ENCODE results near the gene ETS2. TPM values are rescaled to one million over a fixed set of nuclear protein-coding genes. Genes with fewer than 3 reads are reported as not detected.

The ETS2 gene
- total and polyA plus RNA-seq, 10 of the 15 experiments (the other 5 are each of a cell fraction or from before 2014, with no cell fraction given), result 0.52 to 8.6 (median 3.8) TPM

- no peak for TF ChIP-seq E2F4 (IDR thresholded peaks at IDR 0.05; ENCODE audit: low read depth, low read length)
- no peak for TF ChIP-seq FOXM1 (IDR thresholded peaks at IDR 0.05; ENCODE audit: low read depth, low read length)
Observed at GRCh38 chr21:38851101-38851500, 45.4 kb downstream of the ETS2 start (continued).

- Histone ChIP-seq H3K9me3 (replicated peaks; ENCODE audit: control insufficient read depth, insufficient read depth, low read length) (no peaks in the 10 kb centered on the region), H3K27me3 (replicated peaks in 1 of 2; ENCODE audit: control insufficient read depth in 2 of 2, insufficient read depth in 2 of 2, low read length in 1 of 2) (no peaks in the 10 kb centered on the region), H4K20me1 (ENCODE audit: control insufficient read depth, insufficient read depth) (no peaks in the 10 kb centered on the region), H2AFZ (ENCODE audit: control insufficient read depth, low read depth, low read length) (no peak overlapping the region), H3K27ac (ENCODE audit: control insufficient read depth, insufficient read depth) (no peak overlapping the region), H3K4me3 (no peak overlapping the region), H3K36me3 (ENCODE audit: control insufficient read depth in 2 of 2, insufficient read depth in 2 of 2, low read length in 1 of 2) (no peaks in the 10 kb centered on the region), H3K4me1 (ENCODE audit: control insufficient read depth, insufficient read depth, low read length) (no peaks in the 10 kb centered on the region), H3K79me2 (ENCODE audit: control insufficient read depth, insufficient read depth, low read length) (no peaks in the 10 kb centered on the region), H3K4me2 (ENCODE audit: control insufficient read depth, insufficient read depth) (no peak overlapping the region), H3K9ac (ENCODE audit: control insufficient read depth, insufficient read depth, low read length) (no peak overlapping the region)
- FAIRE-seq, result no peak
- no TSS peak for BruUV-seq (replicated peaks)
- TF ChIP-seq SMC3 (IDR thresholded peaks at IDR 0.05; ENCODE audit: borderline replicate concordance, low read length) (no peak), RAD21 (IDR thresholded peaks at IDR 0.05; ENCODE audit: insufficient read depth, low read depth, low read length) (no peak)
- no peak for DNase-seq (ENCODE audit: low read depth, low spot score)
- SMC1A ChIA-PET (ENCODE audit: uncharacterized antibody, unreplicated experiment), result no interaction called here
- in situ Hi-C loops (cut with MboI), result no loop called here
- no peak for ATAC-seq
- intact Hi-C loops (cut with micrococcal nuclease; ENCODE audit: unreplicated experiment), result no loop called here
- CTCF ChIA-PET, result no interaction called here
- RAD21 ChIA-PET (ENCODE audit: unreplicated experiment), result interaction anchor here (1.1 kb wide), 1 partner anchor 45 kb away, joined by 3 read pairs; no protein-coding TSS in a partner anchor
- WGBS (ENCODE audit: insufficient coverage, insufficient replicate concordance, low lambda C conversion rate, missing lambda C conversion rate), result 12% methylated on average over 3 of the region's 3 CpGs
- POLR2A ChIA-PET, result no interaction called here
Observed at GRCh38 chr21:38852278-38852677, 46.5 kb downstream of the ETS2 start.

GRCh38 chr21:38852708-38853107 is 47.0 kb downstream of the ETS2 start:
- Histone ChIP-seq H3K9me3 (replicated peaks; ENCODE audit: control insufficient read depth, insufficient read depth, low read length) (no peaks in the 10 kb centered on the region), H3K36me3 (ENCODE audit: control insufficient read depth in 2 of 2, insufficient read depth in 2 of 2, low read length in 1 of 2) (no peaks in the 10 kb centered on the region), H3K27ac (ENCODE audit: control insufficient read depth, insufficient read depth) (no peak overlapping the region), H3K9ac (ENCODE audit: control insufficient read depth, insufficient read depth, low read length) (no peak overlapping the region), H4K20me1 (ENCODE audit: control insufficient read depth, insufficient read depth) (no peaks in the 10 kb centered on the region), H3K4me2 (ENCODE audit: control insufficient read depth, insufficient read depth) (no peak overlapping the region), H3K79me2 (ENCODE audit: control insufficient read depth, insufficient read depth, low read length) (no peaks in the 10 kb centered on the region), H3K4me3 (no peak overlapping the region), H2AFZ (ENCODE audit: control insufficient read depth, low read depth, low read length) (no peak overlapping the region), H3K27me3 (replicated peaks in 1 of 2; ENCODE audit: control insufficient read depth in 2 of 2, insufficient read depth in 2 of 2, low read length in 1 of 2) (no peaks in the 10 kb centered on the region), H3K4me1 (ENCODE audit: control insufficient read depth, insufficient read depth, low read length) (no peaks in the 10 kb centered on the region)
- TF ChIP-seq ZSCAN29 (IDR thresholded peaks at IDR 0.05) (no peak), LARP7 (IDR thresholded peaks at IDR 0.05) (no peak)
- ATAC-seq (no peak), FAIRE-seq (no peak), DNase-seq (ENCODE audit: low read depth, low spot score) (no peak)
- POLR2A ChIA-PET, result no interaction called here
- no TSS peak for BruUV-seq (replicated peaks)
- SMC1A ChIA-PET (ENCODE audit: uncharacterized antibody, unreplicated experiment), result no interaction called here
- in situ Hi-C loops (cut with MboI) (no loop called here), intact Hi-C loops (cut with micrococcal nuclease; ENCODE audit: unreplicated experiment) (no loop called here)
- CTCF ChIA-PET, result no interaction called here
- RAD21 ChIA-PET (ENCODE audit: unreplicated experiment), result interaction anchor here (1.1 kb wide), 1 partner anchor 45 kb away, joined by 3 read pairs; no protein-coding TSS in a partner anchor
- 32% methylated on average over 3 of the region's 3 CpGs for WGBS (ENCODE audit: insufficient coverage, insufficient replicate concordance, low lambda C conversion rate, missing lambda C conversion rate)
